ENCODE data around the gene IFNGR1. TPM values are rescaled to one million over a fixed set of nuclear protein-coding genes. Genes with fewer than 3 reads are reported as not detected.

Gene IFNGR1
- total and polyA plus RNA-seq, 4 donors, result 60.4 to 136 (median 92.4) TPM

- Histone ChIP-seq H3K4me1 (ENCODE audit: control insufficient read depth, insufficient read depth, low read length) (peaks cover 3% of the 10 kb centered on the region), H3K4me3 (ENCODE audit: low read depth, low read length) (no peak overlapping the region), H3K27ac (ENCODE audit: low read depth, low read length) (no peak overlapping the region), H3K36me3 (ENCODE audit: control insufficient read depth, insufficient read depth, low read length) (no peaks in the 10 kb centered on the region), H3K27me3 (ENCODE audit: control insufficient read depth, insufficient read depth, low read length) (no peaks in the 10 kb centered on the region), H3K9me3 (ENCODE audit: control insufficient read depth, insufficient read depth, low read length) (no peaks in the 10 kb centered on the region)
- no peak for DNase-seq (ENCODE audit: low read depth in 4 of 6, low spot score in 6 of 6)
Observed at GRCh38 chr6:137237413-137238170, 18.4 kb upstream of the IFNGR1 start.

DNA sequence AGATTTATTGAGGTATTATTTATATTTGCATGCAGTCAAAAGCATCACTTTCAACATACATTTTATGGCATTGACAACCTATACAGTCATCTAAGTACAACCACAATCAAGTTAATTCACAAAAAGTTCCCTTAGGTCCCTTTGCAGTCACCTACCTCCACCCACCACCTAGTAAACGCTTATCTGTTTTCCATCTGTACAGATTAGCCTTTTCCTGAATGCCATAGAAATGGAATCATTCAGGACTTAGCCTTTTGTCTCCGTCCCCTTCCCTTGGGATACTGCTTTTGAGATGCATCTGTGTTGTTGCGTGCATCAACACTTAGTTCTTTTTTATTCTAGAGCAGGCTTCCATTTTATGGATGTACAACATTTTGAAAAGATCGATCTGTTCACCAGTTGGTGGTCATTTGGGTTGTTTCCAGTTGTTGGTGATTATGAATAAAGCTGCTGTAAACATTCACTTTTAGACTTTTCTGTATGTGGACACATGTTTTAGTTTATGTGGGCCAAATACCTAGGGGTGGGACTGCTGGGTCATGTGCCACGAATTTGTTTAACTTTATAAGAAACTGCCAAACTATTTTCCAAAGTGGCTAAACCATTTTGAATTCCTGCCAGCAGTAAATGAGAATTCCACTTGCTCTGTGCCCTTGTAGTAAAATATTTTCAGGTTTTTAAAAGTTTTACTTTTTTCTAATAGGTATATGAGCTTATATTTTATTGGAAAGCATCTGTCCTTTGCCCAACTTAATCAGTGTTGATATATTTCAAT, 17.6 kb upstream of the IFNGR1 start:
- WGBS (ENCODE audit: insufficient coverage), result 100% methylated on average over 1 of the region's 5 CpGs
- H3K27me3 ChIP-seq (ENCODE audit: control insufficient read depth, insufficient read depth, low read length), result no peaks in the 10 kb centered on the region
- peaks cover 3% of the 10 kb centered on the region for H3K4me1 ChIP-seq (ENCODE audit: control insufficient read depth, insufficient read depth, low read length)

DNA sequence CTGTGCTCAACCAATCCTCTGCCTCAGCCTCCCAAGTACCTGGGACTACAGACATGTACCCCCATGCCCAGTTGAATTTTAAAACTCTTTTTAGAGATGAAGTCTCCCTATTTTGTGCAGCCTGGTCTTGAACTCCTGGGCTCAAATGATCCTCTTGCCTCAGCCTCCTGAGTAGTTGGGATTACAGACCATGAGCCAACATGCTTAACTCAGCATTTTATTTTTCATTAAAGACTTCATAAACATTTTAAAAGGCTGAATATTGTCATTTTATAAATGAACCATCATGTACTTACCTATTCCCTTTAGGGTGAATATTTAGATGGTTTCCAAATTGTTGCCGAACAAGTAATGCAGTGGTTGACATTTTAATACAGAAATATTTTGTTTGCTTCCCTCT, 16.5 kb upstream of the IFNGR1 start:
- H3K9me3 ChIP-seq (ENCODE audit: control insufficient read depth, insufficient read depth, low read length), result no peaks in the 10 kb centered on the region
- no peak for DNase-seq (ENCODE audit: low read depth in 4 of 6, low spot score in 6 of 6)
- no CpG with 5 or more reads among the region's 1 CpG for WGBS (ENCODE audit: insufficient coverage)
- H3K36me3 ChIP-seq (ENCODE audit: control insufficient read depth, insufficient read depth, low read length), result no peaks in the 10 kb centered on the region
- no peaks in the 10 kb centered on the region for H3K27me3 ChIP-seq (ENCODE audit: control insufficient read depth, insufficient read depth, low read length)
- no peak overlapping the region for H3K4me3 ChIP-seq (ENCODE audit: low read depth, low read length)
- H3K4me1 ChIP-seq (ENCODE audit: control insufficient read depth, insufficient read depth, low read length), result peaks cover 3% of the 10 kb centered on the region
- no peak overlapping the region for H3K27ac ChIP-seq (ENCODE audit: low read depth, low read length)

More for the DNA sequence above, 17.6 kb upstream of the IFNGR1 start:
- H3K36me3 ChIP-seq (ENCODE audit: control insufficient read depth, insufficient read depth, low read length), result no peaks in the 10 kb centered on the region
- no peak overlapping the region for H3K4me3 ChIP-seq (ENCODE audit: low read depth, low read length)
- H3K9me3 ChIP-seq (ENCODE audit: control insufficient read depth, insufficient read depth, low read length), result no peaks in the 10 kb centered on the region
- no peak overlapping the region for H3K27ac ChIP-seq (ENCODE audit: low read depth, low read length)
- no peak for DNase-seq (ENCODE audit: low read depth in 4 of 6, low spot score in 6 of 6)

DNA sequence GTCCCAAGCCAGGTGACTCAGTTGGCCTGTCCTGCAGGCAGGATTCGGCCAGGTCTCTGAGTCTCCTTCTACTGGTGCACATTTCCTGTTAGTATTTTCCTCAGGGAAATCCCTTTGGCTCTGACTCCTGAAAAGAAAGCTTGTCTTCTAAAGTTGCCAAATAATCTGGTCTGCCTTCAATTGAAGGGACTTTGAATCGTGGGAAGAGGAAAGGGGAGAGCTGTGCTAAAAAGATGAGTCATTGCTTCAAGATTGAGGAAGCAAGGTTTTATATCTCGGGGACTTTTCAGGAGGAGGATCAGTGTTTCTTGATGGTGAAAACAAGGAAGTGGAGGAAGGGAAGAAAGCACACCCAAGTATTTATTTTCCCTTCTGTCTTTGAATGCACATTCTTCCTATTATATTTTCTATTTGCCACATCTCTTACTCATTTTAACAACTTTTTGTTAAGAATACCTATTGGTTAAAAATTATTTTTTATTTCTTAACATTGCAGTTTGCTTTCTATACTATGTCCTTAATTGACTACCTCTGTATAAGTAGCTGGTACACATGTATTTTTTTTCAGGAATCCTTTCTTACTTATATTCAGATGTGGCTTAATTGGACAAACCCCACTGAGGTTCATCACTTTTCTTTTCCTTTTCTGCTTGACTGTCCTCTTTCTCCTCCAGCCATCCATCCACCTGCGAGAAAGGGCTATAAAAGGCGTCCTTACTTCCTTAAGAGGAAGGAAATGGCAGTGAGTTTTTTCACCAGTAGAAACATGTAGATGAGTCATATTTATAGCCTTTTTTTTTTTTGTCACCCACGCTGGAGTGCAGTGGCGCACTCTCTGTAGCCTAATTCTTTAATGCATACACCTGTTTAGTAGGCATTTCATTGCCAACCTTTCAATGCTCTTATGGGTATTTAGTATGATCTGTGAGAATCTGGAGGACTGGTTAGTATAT, 15.0 kb upstream of the IFNGR1 start:
- H3K9me3 ChIP-seq (ENCODE audit: control insufficient read depth, insufficient read depth, low read length), result no peaks in the 10 kb centered on the region
- DNase-seq (ENCODE audit: low read depth in 4 of 6, low spot score in 6 of 6), result peak in 1 of 6 donors; percentile 15
- H3K27me3 ChIP-seq (ENCODE audit: control insufficient read depth, insufficient read depth, low read length), result no peaks in the 10 kb centered on the region
- H3K4me1 ChIP-seq (ENCODE audit: control insufficient read depth, insufficient read depth, low read length), result peaks cover 3% of the 10 kb centered on the region
- H3K27ac ChIP-seq (ENCODE audit: low read depth, low read length), result no peak overlapping the region
- no peak overlapping the region for H3K4me3 ChIP-seq (ENCODE audit: low read depth, low read length)
- no peaks in the 10 kb centered on the region for H3K36me3 ChIP-seq (ENCODE audit: control insufficient read depth, insufficient read depth, low read length)
- WGBS (ENCODE audit: insufficient coverage), result 15% methylated on average over 2 of the region's 7 CpGs

GRCh38 chr6:137231895-137232294, 12.7 kb upstream of the IFNGR1 start:
- no peak for DNase-seq (ENCODE audit: low read depth in 4 of 6, low spot score in 6 of 6)
- no peak overlapping the region for H3K4me3 ChIP-seq (ENCODE audit: low read depth, low read length)
- WGBS (ENCODE audit: insufficient coverage), result 83% methylated on average over 4 of the region's 4 CpGs
- no peaks in the 10 kb centered on the region for H3K27me3 ChIP-seq (ENCODE audit: control insufficient read depth, insufficient read depth, low read length)
- no peaks in the 10 kb centered on the region for H3K36me3 ChIP-seq (ENCODE audit: control insufficient read depth, insufficient read depth, low read length)
- H3K27ac ChIP-seq (ENCODE audit: low read depth, low read length), result no peak overlapping the region
- H3K9me3 ChIP-seq (ENCODE audit: control insufficient read depth, insufficient read depth, low read length), result no peaks in the 10 kb centered on the region
- H3K4me1 ChIP-seq (ENCODE audit: control insufficient read depth, insufficient read depth, low read length), result peaks cover 3% of the 10 kb centered on the region

DNA sequence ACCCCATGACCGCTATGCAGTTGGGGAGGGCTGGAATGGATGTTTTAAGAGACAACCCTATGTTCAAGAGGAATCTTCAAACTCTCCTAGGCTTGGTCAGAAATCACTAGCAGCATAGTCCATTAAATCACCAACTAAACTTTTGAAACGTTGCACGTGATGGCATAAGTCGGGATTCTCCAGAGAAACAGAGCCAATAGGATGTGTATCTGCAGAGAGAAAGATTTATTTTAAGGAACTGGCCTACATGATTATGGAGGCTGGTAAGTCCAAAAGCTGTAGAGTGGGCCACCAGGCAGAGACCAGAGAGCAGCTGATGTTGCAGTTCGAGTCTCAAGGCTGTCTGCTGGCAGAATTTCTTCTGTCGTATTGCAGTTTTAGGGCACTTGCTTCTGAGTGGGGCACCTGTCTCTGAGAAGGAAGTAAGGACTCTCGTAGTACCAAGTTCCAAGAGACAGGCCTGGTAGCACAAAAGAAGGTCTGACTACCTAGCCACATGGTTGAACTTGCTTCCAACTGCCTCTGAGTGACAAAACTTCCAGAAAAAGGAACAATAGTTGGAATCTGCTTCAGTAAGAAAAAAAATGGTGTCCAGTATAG, 11.9 kb upstream of the IFNGR1 start:
- H3K36me3 ChIP-seq (ENCODE audit: control insufficient read depth, insufficient read depth, low read length), result no peaks in the 10 kb centered on the region
- H3K9me3 ChIP-seq (ENCODE audit: control insufficient read depth, insufficient read depth, low read length), result no peaks in the 10 kb centered on the region
- DNase-seq (ENCODE audit: low read depth in 4 of 6, low spot score in 6 of 6), result no peak
- no peak overlapping the region for H3K4me3 ChIP-seq (ENCODE audit: low read depth, low read length)
- H3K4me1 ChIP-seq (ENCODE audit: control insufficient read depth, insufficient read depth, low read length), result peaks cover 3% of the 10 kb centered on the region
- WGBS (ENCODE audit: insufficient coverage), result 96% methylated on average over 3 of the region's 7 CpGs
- no peaks in the 10 kb centered on the region for H3K27me3 ChIP-seq (ENCODE audit: control insufficient read depth, insufficient read depth, low read length)
- H3K27ac ChIP-seq (ENCODE audit: low read depth, low read length), result no peak overlapping the region

GRCh38 chr6:137230547-137230946, 11.4 kb upstream of the IFNGR1 start:
- H3K27me3 ChIP-seq (ENCODE audit: control insufficient read depth, insufficient read depth, low read length), result no peaks in the 10 kb centered on the region
- H3K4me1 ChIP-seq (ENCODE audit: control insufficient read depth, insufficient read depth, low read length), result peaks cover 3% of the 10 kb centered on the region
- WGBS (ENCODE audit: insufficient coverage), result 92% methylated on average over 3 of the region's 5 CpGs
- H3K4me3 ChIP-seq (ENCODE audit: low read depth, low read length), result no peak overlapping the region
- no peaks in the 10 kb centered on the region for H3K36me3 ChIP-seq (ENCODE audit: control insufficient read depth, insufficient read depth, low read length)
- no peak for DNase-seq (ENCODE audit: low read depth in 4 of 6, low spot score in 6 of 6)
- H3K27ac ChIP-seq (ENCODE audit: low read depth, low read length), result no peak overlapping the region
- no peaks in the 10 kb centered on the region for H3K9me3 ChIP-seq (ENCODE audit: control insufficient read depth, insufficient read depth, low read length)

DNA sequence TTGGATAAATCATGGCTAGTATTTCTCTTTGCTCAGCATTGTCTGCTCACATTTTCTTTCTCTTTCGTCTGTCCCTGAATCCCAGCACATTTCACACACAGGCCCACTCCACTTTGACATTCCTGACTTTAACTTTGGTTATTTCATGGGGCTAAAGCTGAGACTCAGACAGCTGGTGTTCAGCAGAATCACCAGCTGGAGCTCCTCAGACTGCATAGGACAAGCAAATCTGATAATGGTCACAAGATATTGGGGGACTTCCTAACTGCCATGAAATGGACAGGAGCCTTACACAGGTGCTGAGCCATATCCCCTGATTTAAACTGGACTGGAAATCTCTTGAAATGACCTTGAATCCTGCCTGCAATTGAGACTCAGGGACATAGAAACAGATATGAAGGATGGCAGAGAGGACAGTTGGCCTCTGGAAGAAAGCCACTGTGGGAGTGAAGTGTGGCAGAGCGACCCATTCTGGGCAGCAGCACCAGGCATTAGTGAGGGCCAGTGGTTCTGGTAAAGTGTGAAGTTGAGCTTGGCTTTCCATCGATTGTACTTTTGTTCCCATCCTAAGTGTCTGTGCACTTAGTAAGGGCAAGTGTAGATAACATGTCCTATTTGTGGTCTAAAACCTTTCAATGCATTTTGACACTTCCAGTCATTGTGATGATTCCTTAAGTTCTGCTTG, 10.0 kb upstream of the IFNGR1 start:
- Histone ChIP-seq H3K4me1 (ENCODE audit: control insufficient read depth, insufficient read depth, low read length) (peaks cover 3% of the 10 kb centered on the region), H3K36me3 (ENCODE audit: control insufficient read depth, insufficient read depth, low read length) (no peaks in the 10 kb centered on the region), H3K9me3 (ENCODE audit: control insufficient read depth, insufficient read depth, low read length) (no peaks in the 10 kb centered on the region), H3K27me3 (ENCODE audit: control insufficient read depth, insufficient read depth, low read length) (no peaks in the 10 kb centered on the region), H3K27ac (ENCODE audit: low read depth, low read length) (no peak overlapping the region), H3K4me3 (ENCODE audit: low read depth, low read length) (no peak overlapping the region)
- WGBS (ENCODE audit: insufficient coverage), result 95% methylated on average over 3 of the region's 3 CpGs
- DNase-seq (ENCODE audit: low read depth in 4 of 6, low spot score in 6 of 6), result no peak

- H3K4me1 ChIP-seq (ENCODE audit: control insufficient read depth, insufficient read depth, low read length), result no peaks in the 10 kb centered on the region
- no peak overlapping the region for H3K27ac ChIP-seq (ENCODE audit: low read depth, low read length)
- WGBS (ENCODE audit: insufficient coverage), result 40% methylated on average over 1 of the region's 4 CpGs
- no peaks in the 10 kb centered on the region for H3K27me3 ChIP-seq (ENCODE audit: control insufficient read depth, insufficient read depth, low read length)
- no peak overlapping the region for H3K4me3 ChIP-seq (ENCODE audit: low read depth, low read length)
- DNase-seq (ENCODE audit: low read depth in 4 of 6, low spot score in 6 of 6), result no peak
- H3K36me3 ChIP-seq (ENCODE audit: control insufficient read depth, insufficient read depth, low read length), result no peaks in the 10 kb centered on the region
- H3K9me3 ChIP-seq (ENCODE audit: control insufficient read depth, insufficient read depth, low read length), result no peaks in the 10 kb centered on the region
Observed at GRCh38 chr6:137227871-137228302, 8.7 kb upstream of the IFNGR1 start.
